Suprapubic skin (tissue), 3 donors: ENCODE data around the gene LUZP4.

Source experiments
- CTCF ChIP-seq, 2 donors: fragments of 200-600 bp in 1 of 2; fragments of 450-650 bp in 1 of 2; sonication (generic) in 1 of 2; IDR thresholded peaks; one replicate each; pipeline ENCODE4 v1.5.1; 2016 to 2019; ENCODE audit warnings: antibody characterized with exemption in 2 of 2, mild to moderate bottlenecking in 1 of 2, moderate library complexity in 1 of 2
- POLR2AphosphoS5 ChIP-seq, 3 donors: sonication (generic); formaldehyde crosslinking; IDR thresholded peaks; one replicate each; pipeline ENCODE4 v1.6.1; 2017; ENCODE audit warnings: antibody characterized with exemption in 3 of 3

- no peak for TF ChIP-seq POLR2AphosphoS5 (IDR thresholded peaks at IDR 0.05)
- no peak for TF ChIP-seq CTCF (IDR thresholded peaks at IDR 0.05)
Observed at GRCh38 chrX:115348446-115349225, 59.1 kb downstream of the LUZP4 start.
